Measurements from ENCODE around the gene CEP57L1. TPM values are rescaled to one million over a fixed set of nuclear protein-coding genes. Genes with fewer than 3 reads are reported as not detected.
"Not testable (repeated sequence)": the region's sequence is repeated elsewhere in the genome, so short reads cannot be mapped to it uniquely, and the experiment has no call there.

The CEP57L1 gene
- total and polyA plus RNA-seq, 9 donors = 14.5 to 30.9 (median 17.3) TPM

- H3K4me1 ChIP-seq (ENCODE audit: control insufficient read depth, insufficient read depth, low read length) = no peaks in the 10 kb centered on the region
- H3K27ac ChIP-seq (ENCODE audit: low read length) = no peak overlapping the region
- no peak overlapping the region for H3K4me3 ChIP-seq (ENCODE audit: low read length)
- DNase-seq = no peak
- H3K36me3 ChIP-seq (ENCODE audit: control insufficient read depth, insufficient read depth, low read length) = peaks cover 2% of the 10 kb centered on the region
- H3K27me3 ChIP-seq (ENCODE audit: control insufficient read depth, insufficient read depth, low read length) = no peaks in the 10 kb centered on the region
- H3K9me3 ChIP-seq (replicated peaks; ENCODE audit: control insufficient read depth, low read depth, low read length) = no peaks in the 10 kb centered on the region
These were observed 8.6 kb downstream of the CEP57L1 start for GRCh38 chr6:109103942-109104341.

GRCh38 chr6:109104512-109104911 is 9.2 kb downstream of the CEP57L1 start:
- no peaks in the 10 kb centered on the region for H3K27me3 ChIP-seq (ENCODE audit: control insufficient read depth, insufficient read depth, low read length)
- DNase-seq = no peak
- no peak overlapping the region for H3K27ac ChIP-seq (ENCODE audit: low read length)
- 70% methylated on average over 2 of the region's 3 CpGs for WGBS (ENCODE audit: insufficient coverage)
- H3K36me3 ChIP-seq (ENCODE audit: control insufficient read depth, insufficient read depth, low read length) = peaks cover 2% of the 10 kb centered on the region
- no peaks in the 10 kb centered on the region for H3K9me3 ChIP-seq (replicated peaks; ENCODE audit: control insufficient read depth, low read depth, low read length)
- H3K4me1 ChIP-seq (ENCODE audit: control insufficient read depth, insufficient read depth, low read length) = no peaks in the 10 kb centered on the region
- no peak overlapping the region for H3K4me3 ChIP-seq (ENCODE audit: low read length)

- no peaks in the 10 kb centered on the region for H3K27me3 ChIP-seq (ENCODE audit: control insufficient read depth, insufficient read depth, low read length)
- H3K9me3 ChIP-seq (replicated peaks; ENCODE audit: control insufficient read depth, low read depth, low read length) = no peaks in the 10 kb centered on the region
- H3K4me1 ChIP-seq (ENCODE audit: control insufficient read depth, insufficient read depth, low read length) = no peaks in the 10 kb centered on the region
- peaks cover 2% of the 10 kb centered on the region for H3K36me3 ChIP-seq (ENCODE audit: control insufficient read depth, insufficient read depth, low read length)
- DNase-seq = no peak
- H3K27ac ChIP-seq (ENCODE audit: low read length) = no peak overlapping the region
- 86% methylated on average over 5 of the region's 5 CpGs for WGBS (ENCODE audit: insufficient coverage)
- no peak overlapping the region for H3K4me3 ChIP-seq (ENCODE audit: low read length)
These were observed 10.4 kb downstream of the CEP57L1 start for GRCh38 chr6:109105681-109106080.

GRCh38 chr6:109109663-109110062 is 14.4 kb downstream of the CEP57L1 start:
- not testable (repeated sequence) for H3K27me3 ChIP-seq (ENCODE audit: control insufficient read depth, insufficient read depth, low read length); H3K4me1 ChIP-seq (ENCODE audit: control insufficient read depth, insufficient read depth, low read length); H3K36me3 ChIP-seq (ENCODE audit: control insufficient read depth, insufficient read depth, low read length); H3K27ac ChIP-seq (ENCODE audit: low read length); H3K9me3 ChIP-seq (replicated peaks; ENCODE audit: control insufficient read depth, low read depth, low read length); H3K4me3 ChIP-seq (ENCODE audit: low read length); DNase-seq
- WGBS (ENCODE audit: insufficient coverage) = no CpG with 5 or more reads among the region's 8 CpGs

- H3K27ac ChIP-seq (ENCODE audit: low read length) = not testable (repeated sequence)
These were observed 17.4 kb downstream of the CEP57L1 start for GRCh38 chr6:109112663-109113062.

GRCh38 chr6:109117346-109118035 is 22.2 kb downstream of the CEP57L1 start:
- no peaks in the 10 kb centered on the region for H3K4me1 ChIP-seq (ENCODE audit: control insufficient read depth, insufficient read depth, low read length)
- H3K9me3 ChIP-seq (replicated peaks; ENCODE audit: control insufficient read depth, low read depth, low read length) = no peaks in the 10 kb centered on the region
- no peaks in the 10 kb centered on the region for H3K36me3 ChIP-seq (ENCODE audit: control insufficient read depth, insufficient read depth, low read length)
- H3K27ac ChIP-seq (ENCODE audit: low read length) = no peak overlapping the region
- peak; percentile 61 for DNase-seq
- 84% methylated on average over 3 of the region's 5 CpGs for WGBS (ENCODE audit: insufficient coverage)
- no peaks in the 10 kb centered on the region for H3K27me3 ChIP-seq (ENCODE audit: control insufficient read depth, insufficient read depth, low read length)
- H3K4me3 ChIP-seq (ENCODE audit: low read length) = no peak overlapping the region

More at GRCh38 chr6:109112663-109113062, 17.4 kb downstream of the CEP57L1 start:
- not testable (repeated sequence) for DNase-seq; H3K9me3 ChIP-seq (replicated peaks; ENCODE audit: control insufficient read depth, low read depth, low read length); H3K4me3 ChIP-seq (ENCODE audit: low read length); H3K4me1 ChIP-seq (ENCODE audit: control insufficient read depth, insufficient read depth, low read length); H3K27me3 ChIP-seq (ENCODE audit: control insufficient read depth, insufficient read depth, low read length); H3K36me3 ChIP-seq (ENCODE audit: control insufficient read depth, insufficient read depth, low read length)
- 100% methylated on average over 1 of the region's 3 CpGs for WGBS (ENCODE audit: insufficient coverage)

- peak; percentile 19 for DNase-seq
- Histone ChIP-seq H3K9me3 (replicated peaks; ENCODE audit: control insufficient read depth, low read depth, low read length) (no peaks in the 10 kb centered on the region), H3K27me3 (ENCODE audit: control insufficient read depth, insufficient read depth, low read length) (no peaks in the 10 kb centered on the region), H3K36me3 (ENCODE audit: control insufficient read depth, insufficient read depth, low read length) (no peaks in the 10 kb centered on the region), H3K27ac (ENCODE audit: low read length) (no peak overlapping the region), H3K4me1 (ENCODE audit: control insufficient read depth, insufficient read depth, low read length) (no peaks in the 10 kb centered on the region), H3K4me3 (ENCODE audit: low read length) (no peak overlapping the region)
- WGBS (ENCODE audit: insufficient coverage) = no CpG with 5 or more reads among the region's 5 CpGs
These were observed 23.0 kb downstream of the CEP57L1 start for GRCh38 chr6:109118337-109118736.

- Histone ChIP-seq H3K27me3 (ENCODE audit: control insufficient read depth, insufficient read depth, low read length) (no peaks in the 10 kb centered on the region), H3K9me3 (replicated peaks; ENCODE audit: control insufficient read depth, low read depth, low read length) (no peaks in the 10 kb centered on the region), H3K4me3 (ENCODE audit: low read length) (no peak overlapping the region), H3K36me3 (ENCODE audit: control insufficient read depth, insufficient read depth, low read length) (no peaks in the 10 kb centered on the region), H3K27ac (ENCODE audit: low read length) (no peak overlapping the region), H3K4me1 (ENCODE audit: control insufficient read depth, insufficient read depth, low read length) (no peaks in the 10 kb centered on the region)
- WGBS (ENCODE audit: insufficient coverage) = 76% methylated on average over 2 of the region's 3 CpGs
- no peak for DNase-seq
These were observed 23.6 kb downstream of the CEP57L1 start for GRCh38 chr6:109118871-109119354.

- Histone ChIP-seq H3K4me3 (ENCODE audit: low read length) (no peak overlapping the region), H3K36me3 (ENCODE audit: control insufficient read depth, insufficient read depth, low read length) (no peaks in the 10 kb centered on the region), H3K4me1 (ENCODE audit: control insufficient read depth, insufficient read depth, low read length) (no peaks in the 10 kb centered on the region), H3K9me3 (replicated peaks; ENCODE audit: control insufficient read depth, low read depth, low read length) (no peaks in the 10 kb centered on the region), H3K27ac (ENCODE audit: low read length) (no peak overlapping the region), H3K27me3 (ENCODE audit: control insufficient read depth, insufficient read depth, low read length) (no peaks in the 10 kb centered on the region)
- peak; percentile 44 for DNase-seq
These were observed 26.1 kb downstream of the CEP57L1 start for GRCh38 chr6:109121411-109121810.

GRCh38 chr6:109124219-109124618 is 28.9 kb downstream of the CEP57L1 start:
- DNase-seq = no peak
- no peaks in the 10 kb centered on the region for H3K9me3 ChIP-seq (replicated peaks; ENCODE audit: control insufficient read depth, low read depth, low read length)
- no peaks in the 10 kb centered on the region for H3K27me3 ChIP-seq (ENCODE audit: control insufficient read depth, insufficient read depth, low read length)
- H3K4me3 ChIP-seq (ENCODE audit: low read length) = no peak overlapping the region
- H3K4me1 ChIP-seq (ENCODE audit: control insufficient read depth, insufficient read depth, low read length) = no peaks in the 10 kb centered on the region
- WGBS (ENCODE audit: insufficient coverage) = 100% methylated on average over 1 of the region's 2 CpGs
- no peak overlapping the region for H3K27ac ChIP-seq (ENCODE audit: low read length)
- H3K36me3 ChIP-seq (ENCODE audit: control insufficient read depth, insufficient read depth, low read length) = no peaks in the 10 kb centered on the region

GRCh38 chr6:109125504-109125903 is 30.2 kb downstream of the CEP57L1 start:
- no CpG with 5 or more reads among the region's 3 CpGs for WGBS (ENCODE audit: insufficient coverage)
- no peaks in the 10 kb centered on the region for H3K36me3 ChIP-seq (ENCODE audit: control insufficient read depth, insufficient read depth, low read length)
- H3K27me3 ChIP-seq (ENCODE audit: control insufficient read depth, insufficient read depth, low read length) = no peaks in the 10 kb centered on the region

More at GRCh38 chr6:109125504-109125903, 30.2 kb downstream of the CEP57L1 start:
- no peak overlapping the region for H3K4me3 ChIP-seq (ENCODE audit: low read length)
- no peaks in the 10 kb centered on the region for H3K9me3 ChIP-seq (replicated peaks; ENCODE audit: control insufficient read depth, low read depth, low read length)
- no peaks in the 10 kb centered on the region for H3K4me1 ChIP-seq (ENCODE audit: control insufficient read depth, insufficient read depth, low read length)
- H3K27ac ChIP-seq (ENCODE audit: low read length) = no peak overlapping the region
- no peak for DNase-seq
